Calu3 (cell line): ENCODE results near the gene TTLL9. TPM values are rescaled to one million over a fixed set of nuclear protein-coding genes. Genes with fewer than 3 reads are reported as not detected.

Experiments
- BruUV-seq: library from RNA; stranded (reverse); fragments of 400-500 nt; replicated peaks from 2 replicates; lab custom pipeline; 2021; lab: Mats Ljungman, UMichigan
- CTCF ChIA-PET: fragments of 300-600 bp; sonication (Branson Sonifier 250); formaldehyde crosslinking; loops from one replicate; lab custom pipeline; 2022; ENCODE audit warnings: antibody characterized with exemption; lab: Charles Lee
- DNase-seq: peaks from one replicate; pipeline ENCODE4 v3.0.0; 2022
- H3K27ac Mint-ChIP-seq: one replicate; pipeline ENCODE4 v1.8.0; 2022; ENCODE audit warnings: mixed read lengths; ENCODE audit not compliant: unreplicated experiment
- H3K27me3 Mint-ChIP-seq: one replicate; pipeline ENCODE4 v1.8.0; 2022; ENCODE audit warnings: mixed read lengths; ENCODE audit not compliant: unreplicated experiment
- H3K36me3 Mint-ChIP-seq: one replicate; pipeline ENCODE4 v1.8.0; 2022; ENCODE audit warnings: mild to moderate bottlenecking, moderate library complexity, mixed read lengths; ENCODE audit not compliant: insufficient read depth, unreplicated experiment
- H3K4me1 Mint-ChIP-seq: one replicate; pipeline ENCODE4 v1.8.0; 2022; ENCODE audit warnings: mild to moderate bottlenecking, low read depth, mixed read lengths; ENCODE audit not compliant: unreplicated experiment
- H3K4me3 Mint-ChIP-seq: one replicate; pipeline ENCODE4 v1.8.0; 2022; ENCODE audit warnings: mild to moderate bottlenecking, low read depth, moderate library complexity, mixed read lengths; ENCODE audit not compliant: unreplicated experiment
- H3K9me3 Mint-ChIP-seq: one replicate; pipeline ENCODE4 v1.8.0; 2022; ENCODE audit warnings: low read depth, mixed read lengths; ENCODE audit not compliant: unreplicated experiment
- CTCF ChIP-seq: fragments of 200-600 bp; IDR thresholded peaks from one replicate; pipeline ENCODE4 v1.8.0; 2022; ENCODE audit warnings: antibody characterized with exemption; ENCODE audit not compliant: unreplicated experiment
- intact Hi-C: fragments of 100-400 bp; cut with micrococcal nuclease; formaldehyde crosslinking; loops from one replicate; pipeline ENCODE4 v1.10.0; 2022; ENCODE audit not compliant: unreplicated experiment
- total RNA-seq: library from RNA; stranded (reverse); gene quantifications from 2 replicates; pipeline ENCODE4 v1.2.3, GENCODE V29; 2022

The TTLL9 gene
- total RNA-seq, 1 experiment from 2014 or later, result not detected

- Mint-ChIP-seq H3K27ac (no peak overlapping the region), H3K4me1 (no peaks in the 10 kb centered on the region), H3K27me3 (peaks cover 52% of the 10 kb centered on the region), H3K9me3 (no peaks in the 10 kb centered on the region), H3K36me3 (no peaks in the 10 kb centered on the region), H3K4me3 (no peak overlapping the region)
- BruUV-seq, result no TSS peak
- TF ChIP-seq CTCF, result no peak
- intact Hi-C loops, result no loop called here
- CTCF ChIA-PET, result interaction anchor here (0.8 to 1.2 kb wide), 2 partner anchors 8 to 13 kb away, joined by 3 to 4 read pairs; no protein-coding TSS in a partner anchor
- DNase-seq, result no peak
Measured at GRCh38 chr20:31991339-31991705, 120.9 kb downstream of the TTLL9 start.

GRCh38 chr20:31992086-31992485 is 121.7 kb downstream of the TTLL9 start:
- DNase-seq, result no peak
- intact Hi-C loops, result no loop called here
- Mint-ChIP-seq H3K36me3 (no peaks in the 10 kb centered on the region), H3K4me1 (no peaks in the 10 kb centered on the region), H3K27ac (no peak overlapping the region), H3K27me3 (peaks cover 60% of the 10 kb centered on the region), H3K9me3 (no peaks in the 10 kb centered on the region), H3K4me3 (no peak overlapping the region)
- TF ChIP-seq CTCF, result no peak
- BruUV-seq, result no TSS peak
- CTCF ChIA-PET, result interaction anchor here (1.0 kb wide), 1 partner anchor 10 kb away, joined by 3 read pairs; no protein-coding TSS in a partner anchor

Other genes starting within 250 kb of the TTLL9 start
- not detected in 2 replicates for gene COX4I2, start 232.7 kb upstream of the TTLL9 start, total RNA-seq
- gene BCL2L1, start 147.8 kb upstream of the TTLL9 start, total RNA-seq, result 290 and 321 TPM in 2 replicates
- 157 and 179 TPM in 2 replicates for gene TPX2, start 131.3 kb upstream of the TTLL9 start, total RNA-seq
- gene MYLK2, start 51.3 kb upstream of the TTLL9 start, total RNA-seq, result 1.3 and 1.5 TPM in 2 replicates
- gene FOXS1, start 25.0 kb upstream of the TTLL9 start, total RNA-seq, result not detected in 2 replicates
- 0.47 TPM in 1 of 2 replicates, not detected in the other for gene DUSP15, start 107 bp upstream of the TTLL9 start, total RNA-seq
- 21.4 and 24.5 TPM in 2 replicates for gene PDRG1, start 81.4 kb downstream of the TTLL9 start, total RNA-seq
- gene XKR7, start 97.5 kb downstream of the TTLL9 start, total RNA-seq, result not detected in 2 replicates
- gene CCM2L, start 139.8 kb downstream of the TTLL9 start, total RNA-seq, result not detected in 2 replicates
- not detected in 2 replicates for gene HCK, start 181.6 kb downstream of the TTLL9 start, total RNA-seq
- gene TM9SF4, start 239.1 kb downstream of the TTLL9 start, total RNA-seq, result 95.3 and 104 TPM in 2 replicates